ENCODE data around the gene COPS7A. TPM values are rescaled to one million over a fixed set of nuclear protein-coding genes. Genes with fewer than 3 reads are reported as not detected.
"Not testable (repeated sequence)": the region's sequence is repeated elsewhere in the genome, so short reads cannot be mapped to it uniquely, and the experiment has no call there.

Gene COPS7A
- total and polyA plus RNA-seq, 2 experiments from 2014 or later = 123 to 133 TPM

GRCh38 chr12:6742834-6743233 is 19.0 kb downstream of the COPS7A start:
- in situ Hi-C loops (cut with MboI) = no loop called here
- TF ChIP-seq EZH2 (IDR thresholded peaks at IDR 0.05; ENCODE audit: insufficient read depth, poor library complexity, severe bottlenecking) = no peak
- no peak for TF ChIP-seq EZH2phosphoT487 (IDR thresholded peaks at IDR 0.05; ENCODE audit: insufficient read depth, low read depth)
- H2AFZ ChIP-seq = no peak overlapping the region
- H3K27me3 ChIP-seq (replicated peaks; ENCODE audit: insufficient read depth) = no peaks in the 10 kb centered on the region
- H3K9me2 ChIP-seq (ENCODE audit: insufficient read depth) = no peaks in the 10 kb centered on the region
- peaks cover 28% of the 10 kb centered on the region for H3F3A ChIP-seq (ENCODE audit: insufficient read depth)
- H3K79me2 ChIP-seq (ENCODE audit: insufficient read depth) = no peaks in the 10 kb centered on the region
- H3K4me1 ChIP-seq (ENCODE audit: insufficient read depth) = no peaks in the 10 kb centered on the region
- WGBS, 2 experiments (ENCODE audit: low coverage in 1 of 2, low lambda C conversion rate in 2 of 2, missing lambda C conversion rate in 2 of 2) = 87 to 90% methylated on average over 3 of the region's 3 CpGs
- H3K36me3 ChIP-seq (ENCODE audit: low read depth) = peaks cover 6% of the 10 kb centered on the region; the same call in 1 of the 2 replicates
- DNase-seq = no peak
- no peaks in the 10 kb centered on the region for H3K9me3 ChIP-seq (ENCODE audit: low read depth)
- H3K4me2 ChIP-seq (ENCODE audit: unreplicated experiment) = no peak overlapping the region
- no peaks in the 10 kb centered on the region for H4K20me1 ChIP-seq (ENCODE audit: insufficient read depth)
- no peak overlapping the region for H3K9ac ChIP-seq
- no peak overlapping the region for H3K27ac ChIP-seq
- H3K4me3 ChIP-seq = no peak overlapping the region

- in situ Hi-C loops (cut with MboI); H3K9ac ChIP-seq; H3K79me2 ChIP-seq (ENCODE audit: insufficient read depth); H4K20me1 ChIP-seq (ENCODE audit: insufficient read depth); H3K4me3 ChIP-seq; H3K4me2 ChIP-seq (ENCODE audit: unreplicated experiment); H3K9me2 ChIP-seq (ENCODE audit: insufficient read depth); H3K27ac ChIP-seq; H2AFZ ChIP-seq; H3K27me3 ChIP-seq (replicated peaks; ENCODE audit: insufficient read depth); H3K4me1 ChIP-seq (ENCODE audit: insufficient read depth); DNase-seq; H3K9me3 ChIP-seq (ENCODE audit: low read depth): not testable (repeated sequence)
- 69 to 71% methylated on average over 7 of the region's 7 CpGs for WGBS, 2 experiments (ENCODE audit: low coverage in 1 of 2, low lambda C conversion rate in 2 of 2, missing lambda C conversion rate in 2 of 2)
- Histone ChIP-seq H3K36me3 (ENCODE audit: low read depth) (peaks cover 11% of the 10 kb centered on the region; the same call in 1 of the 2 replicates), H3F3A (ENCODE audit: insufficient read depth) (peaks cover 28% of the 10 kb centered on the region)
These were observed 19.5 kb downstream of the COPS7A start for GRCh38 chr12:6743300-6743699.

GRCh38 chr12:6745741-6746525 is 22.1 kb downstream of the COPS7A start:
- peaks cover 28% of the 10 kb centered on the region for H3F3A ChIP-seq (ENCODE audit: insufficient read depth)
- no peak overlapping the region for H3K4me3 ChIP-seq
- H3K9me3 ChIP-seq (ENCODE audit: low read depth) = no peaks in the 10 kb centered on the region
- no peak overlapping the region for H3K27ac ChIP-seq
- H3K4me2 ChIP-seq (ENCODE audit: unreplicated experiment) = no peak overlapping the region
- H3K36me3 ChIP-seq (ENCODE audit: low read depth) = peaks cover 29% of the 10 kb centered on the region
- DNase-seq = peak; percentile 22
- 65 to 70% methylated on average over 13 of the region's 13 CpGs for WGBS, 2 experiments (ENCODE audit: low coverage in 1 of 2, low lambda C conversion rate in 2 of 2, missing lambda C conversion rate in 2 of 2)
- no peak overlapping the region for H3K9ac ChIP-seq
- H4K20me1 ChIP-seq (ENCODE audit: insufficient read depth) = no peaks in the 10 kb centered on the region
- no peaks in the 10 kb centered on the region for H3K27me3 ChIP-seq (replicated peaks; ENCODE audit: insufficient read depth)
- peaks cover 18% of the 10 kb centered on the region for H3K79me2 ChIP-seq (ENCODE audit: insufficient read depth)
- in situ Hi-C loops (cut with MboI) = no loop called here
- TF ChIP-seq EZH2phosphoT487 (IDR thresholded peaks at IDR 0.05; ENCODE audit: insufficient read depth, low read depth) (no peak), EZH2 (IDR thresholded peaks at IDR 0.05; ENCODE audit: insufficient read depth, poor library complexity, severe bottlenecking) (no peak)
- no peak overlapping the region for H2AFZ ChIP-seq
- no peaks in the 10 kb centered on the region for H3K4me1 ChIP-seq (ENCODE audit: insufficient read depth)
- no peaks in the 10 kb centered on the region for H3K9me2 ChIP-seq (ENCODE audit: insufficient read depth)

GRCh38 chr12:6747216-6747615 is 23.4 kb downstream of the COPS7A start:
- no peak overlapping the region for H2AFZ ChIP-seq
- H3K4me2 ChIP-seq (ENCODE audit: unreplicated experiment) = no peak overlapping the region
- H3K9me2 ChIP-seq (ENCODE audit: insufficient read depth) = no peaks in the 10 kb centered on the region
- peaks cover 31% of the 10 kb centered on the region for H3K79me2 ChIP-seq (ENCODE audit: insufficient read depth)
- no peak for TF ChIP-seq EZH2phosphoT487 (IDR thresholded peaks at IDR 0.05; ENCODE audit: insufficient read depth, low read depth)
- TF ChIP-seq EZH2 (IDR thresholded peaks at IDR 0.05; ENCODE audit: insufficient read depth, poor library complexity, severe bottlenecking) = no peak
- H3F3A ChIP-seq (ENCODE audit: insufficient read depth) = peaks cover 28% of the 10 kb centered on the region
- peaks cover 5% of the 10 kb centered on the region; the same call in 1 of the 2 replicates for H3K4me1 ChIP-seq (ENCODE audit: insufficient read depth)
- peaks cover 29% of the 10 kb centered on the region for H3K36me3 ChIP-seq (ENCODE audit: low read depth)
- no peak overlapping the region for H3K27ac ChIP-seq
- H3K9me3 ChIP-seq (ENCODE audit: low read depth) = no peaks in the 10 kb centered on the region
- 73 to 79% methylated on average over 4 of the region's 4 CpGs for WGBS, 2 experiments (ENCODE audit: low coverage in 1 of 2, low lambda C conversion rate in 2 of 2, missing lambda C conversion rate in 2 of 2)
- no peaks in the 10 kb centered on the region for H3K27me3 ChIP-seq (replicated peaks; ENCODE audit: insufficient read depth)
- in situ Hi-C loops (cut with MboI) = no loop called here
- H3K4me3 ChIP-seq = no peak overlapping the region
- H3K9ac ChIP-seq = no peak overlapping the region
- DNase-seq = no peak
- no peaks in the 10 kb centered on the region for H4K20me1 ChIP-seq (ENCODE audit: insufficient read depth)
